Endothelial cell of umbilical vein (primary cell): ENCODE results near the gene ACBD3. TPM values are rescaled to one million over a fixed set of nuclear protein-coding genes. Genes with fewer than 3 reads are reported as not detected.

Experiments used
- BruUV-seq: library from RNA; stranded (reverse); fragments of 400-500 nt; replicated peaks from 2 replicates; lab custom pipeline; 2021; lab: Mats Ljungman, UMichigan
- CTCF ChIA-PET: fragments of 300-600, 350-600 bp; sonication (Branson Sonifier 250); formaldehyde crosslinking; loops from one replicate; lab custom pipeline; 2021; ENCODE audit warnings: antibody characterized with exemption, inconsistent platforms; lab: Charles Lee
- POLR2A ChIA-PET: fragments of 300-600, 350-600 bp; sonication (Branson Sonifier 250); formaldehyde crosslinking; loops from one replicate; lab custom pipeline; 2021; ENCODE audit warnings: antibody characterized with exemption, inconsistent platforms; lab: Charles Lee
- DNase-seq: peaks from one replicate; pipeline ENCODE4 v3.0.0-alpha.2; 2011; ENCODE audit warnings: low read depth, low spot score
- FAIRE-seq: peaks from 2 replicates; lab custom pipeline; 2011; peaks lifted over from hg19 to GRCh38; lab: Jason Lieb, UNC
- H2AFZ ChIP-seq: 2 replicates; pipeline ENCODE4 v1.6.0; 2012; ENCODE audit warnings: low read depth, low read length, control low read depth, inconsistent platforms
- H3K27ac ChIP-seq: 2 replicates; pipeline ENCODE4 v1.5.1; 2011; ENCODE audit warnings: low read depth, mild to moderate bottlenecking, control low read depth, low read length, moderate library complexity; ENCODE audit not compliant: insufficient read depth
- H3K27me3 ChIP-seq, 2 experiments: 2 replicates each; pipeline versions ENCODE4 v1.6.0 to v1.6.1; 2011; ENCODE audit warnings: low read length in 2 of 2, mixed read lengths in 1 of 2; ENCODE audit not compliant: control insufficient read depth in 2 of 2, insufficient read depth in 2 of 2
- H3K36me3 ChIP-seq, 2 experiments: 2 replicates in 1 of 2; 3 replicates in 1 of 2; pipeline ENCODE4 v1.5.1; 2011; ENCODE audit warnings: low read length in 2 of 2, mild to moderate bottlenecking in 1 of 2, moderate library complexity in 1 of 2; ENCODE audit not compliant: control insufficient read depth in 2 of 2, insufficient read depth in 2 of 2; ENCODE audit errors: extremely low read depth in 1 of 2
- H3K4me1 ChIP-seq: 3 replicates; pipeline ENCODE4 v1.5.1; 2011; ENCODE audit warnings: mild to moderate bottlenecking, low read length; ENCODE audit not compliant: control insufficient read depth, insufficient read depth; ENCODE audit errors: extremely low read depth
- H3K4me2 ChIP-seq: 2 replicates; pipeline ENCODE4 v1.6.1; 2011; ENCODE audit warnings: low read length, control low read depth, mixed read lengths; ENCODE audit not compliant: insufficient read depth
- H3K4me3 ChIP-seq, 3 experiments: fragments of 200-600 bp in 1 of 3; sonication (generic), shearing (Covaris generic) in 1 of 3; replicated peaks in 1 of 3; 2 replicates each; pipeline ENCODE4 v1.5.1; 2011 to 2016; ENCODE audit warnings: control low read depth in 3 of 3, low read length in 3 of 3, mild to moderate bottlenecking in 2 of 3, inconsistent platforms in 1 of 3, low read depth in 1 of 3, moderate library complexity in 1 of 3; ENCODE audit not compliant: insufficient read depth in 1 of 3
- H3K79me2 ChIP-seq: 2 replicates; pipeline ENCODE4 v1.6.0; 2012; ENCODE audit warnings: low read length, inconsistent platforms; ENCODE audit not compliant: control insufficient read depth, insufficient read depth
- H3K9ac ChIP-seq: replicated peaks from 2 replicates; pipeline ENCODE3; 2011; ENCODE audit warnings: low read length, control low read depth; ENCODE audit not compliant: insufficient read depth; ENCODE audit errors: extremely low read depth
- H3K9me1 ChIP-seq: replicated peaks from 3 replicates; pipeline ENCODE4 v1.6.0; 2011; ENCODE audit warnings: mild to moderate bottlenecking, low read length; ENCODE audit not compliant: control insufficient read depth, insufficient read depth; ENCODE audit errors: extremely low read depth
- H3K9me3 ChIP-seq: replicated peaks from 2 replicates; pipeline ENCODE4 v1.5.1; 2012; ENCODE audit warnings: low read length, inconsistent platforms; ENCODE audit not compliant: control insufficient read depth, insufficient read depth
- H4K20me1 ChIP-seq: replicated peaks from 2 replicates; pipeline ENCODE3; 2011; ENCODE audit warnings: mild to moderate bottlenecking, low read length; ENCODE audit not compliant: control insufficient read depth, insufficient read depth; ENCODE audit errors: extremely low read depth
- CTCF ChIP-seq, 2 donors: IDR thresholded peaks; 1 replicate in 1 of 2; 2 replicates in 1 of 2; pipeline ENCODE4 v1.5.1; 2011; ENCODE audit warnings: low read length in 2 of 2, mild to moderate bottlenecking in 2 of 2, moderate library complexity in 2 of 2, control low read depth in 1 of 2, inconsistent platforms in 1 of 2, low read depth in 1 of 2; ENCODE audit not compliant: insufficient read depth in 1 of 2; ENCODE audit errors: extremely low read depth in 1 of 2
- EZH2 ChIP-seq: IDR thresholded peaks from 2 replicates; pipeline ENCODE4 v1.6.1; 2012; ENCODE audit warnings: borderline replicate concordance, low read depth, mild to moderate bottlenecking, moderate library complexity, low read length, inconsistent platforms; ENCODE audit not compliant: severe bottlenecking
- FOS ChIP-seq: IDR thresholded peaks from 2 replicates; pipeline ENCODE4 v1.6.1; 2011; ENCODE audit warnings: mild to moderate bottlenecking, low read length, moderate library complexity, borderline replicate concordance; ENCODE audit not compliant: insufficient read depth
- GATA2 ChIP-seq: IDR thresholded peaks from 2 replicates; pipeline ENCODE4 v1.7.0; 2011; ENCODE audit warnings: low read depth, mild to moderate bottlenecking, moderate library complexity, mixed read lengths, low read length; ENCODE audit not compliant: insufficient read length, insufficient read depth
- JUN ChIP-seq: IDR thresholded peaks from 2 replicates; pipeline ENCODE4 v1.6.1; 2011; ENCODE audit warnings: borderline replicate concordance, low read depth; ENCODE audit not compliant: insufficient read length, insufficient read depth
- MAX ChIP-seq: IDR thresholded peaks from 2 replicates; pipeline ENCODE4 v1.6.1; 2011; ENCODE audit not compliant: insufficient read depth, insufficient read length
- MYC ChIP-seq: IDR thresholded peaks from one replicate; pipeline ENCODE4 v1.6.1; 2011; ENCODE audit warnings: mild to moderate bottlenecking, low read depth, low read length
- POLR2A ChIP-seq: IDR thresholded peaks from 2 replicates; pipeline ENCODE4 v1.6.1; 2012; ENCODE audit warnings: low read depth, mild to moderate bottlenecking, control low read depth, low read length
- POLR2AphosphoS5 ChIP-seq: IDR thresholded peaks from 2 replicates; pipeline ENCODE4 v1.6.1; 2012; ENCODE audit warnings: low read depth, mild to moderate bottlenecking, control low read depth, low read length, moderate library complexity; ENCODE audit not compliant: insufficient read depth
- dilution Hi-C: fragments of 300-500 bp; cut with MboI; formaldehyde crosslinking; loops from one replicate; pipeline ENCODE4 v1.15.0; 2019; ENCODE audit warnings: low sequenced_read_pairs; ENCODE audit not compliant: extremely low pct_ligation_motif_present
- intact Hi-C: fragments of 100-400 bp; cut with micrococcal nuclease; formaldehyde crosslinking; loops from one replicate; pipeline ENCODE4 v1.10.0; 2022
- polyA plus RNA-seq, 4 experiments: library from polyadenylated mRNA; depleted of rRNA in 3 of 4; stranded (reverse) in 3 of 4; unstranded in 1 of 4; fragments of >200 nt; gene quantifications; 2 replicates each; pipeline versions ENCODE4 v1.2.1 to v1.2.3, GENCODE V29; 2011 to 2012; ENCODE audit warnings: missing spikeins in 1 of 4
- total RNA-seq: library from RNA; stranded (reverse); gene quantifications from 2 replicates; pipeline ENCODE4 v1.2.3, GENCODE V29; 2021

ACBD3 gene
- total and polyA plus RNA-seq, 2 donors (not counting 3 experiments of a cell fraction or from before 2014, with no cell fraction given) = 12.3 to 36.4 TPM

- H2AFZ ChIP-seq = no peak overlapping the region
- H3K4me2 ChIP-seq = no peak overlapping the region
- no peaks in the 10 kb centered on the region for H4K20me1 ChIP-seq
- H3K79me2 ChIP-seq = no peaks in the 10 kb centered on the region
- H3K4me1 ChIP-seq = peaks cover 3% of the 10 kb centered on the region
- CTCF ChIA-PET = interaction anchor here (1.1 to 1.3 kb wide), 2 partner anchors 23 to 65 kb away, joined by 3 to 4 read pairs; no protein-coding TSS in a partner anchor
- intact Hi-C loops (no loop called here), dilution Hi-C loops (no loop called here)
- no peaks in the 10 kb centered on the region for H3K9me1 ChIP-seq
- H3K27ac ChIP-seq = no peak overlapping the region
- peaks cover 0 to 5% of the 10 kb centered on the region in 2 experiments for H3K27me3 ChIP-seq
- TF ChIP-seq POLR2A (no peak), POLR2AphosphoS5 (no peak), MAX (no peak), CTCF (IDR thresholded peaks at IDR 0.05; ENCODE audit: extremely low read depth in 1 of 2, insufficient read depth in 1 of 2, low read depth in 1 of 2, low read length in 2 of 2) (no peak), MYC (no peak), EZH2 (no peak), FOS (no peak), JUN (no peak), GATA2 (no peak)
- no peak overlapping the region for H3K9ac ChIP-seq
- H3K4me3 ChIP-seq = no peak overlapping the region
- POLR2A ChIA-PET = no interaction called here
- no TSS peak for BruUV-seq
- no peaks in the 10 kb centered on the region for H3K36me3 ChIP-seq
- no peak for FAIRE-seq
- DNase-seq = no peak
- no peaks in the 10 kb centered on the region for H3K9me3 ChIP-seq
Measured at GRCh38 chr1:226131639-226132038, 54.9 kb downstream of the ACBD3 start.
